Liver (tissue), 9 donors: Measurements from ENCODE around the gene RDH11. TPM values are rescaled to one million over a fixed set of nuclear protein-coding genes. Genes with fewer than 3 reads are reported as not detected.

Experiments used
- DNase-seq: peaks from one replicate; pipeline ENCODE4 v3.0.0-alpha.2; 2017; ENCODE audit warnings: low spot score
- H3K27ac ChIP-seq, 2 donors: one replicate each; pipeline ENCODE4 v1.7.0; 2013; ENCODE audit warnings: inconsistent platforms in 2 of 2, low read length in 2 of 2, control low read depth in 1 of 2, low read depth in 1 of 2, mild to moderate bottlenecking in 1 of 2
- H3K27me3 ChIP-seq, 4 donors: one replicate each; pipeline versions ENCODE4 v1.6.1 to v1.7.0; 2013; ENCODE audit warnings: low read length in 3 of 4, inconsistent platforms in 1 of 4, mild to moderate bottlenecking in 1 of 4, moderate library complexity in 1 of 4; ENCODE audit not compliant: control insufficient read depth in 4 of 4, insufficient read depth in 4 of 4
- H3K36me3 ChIP-seq, 4 donors: one replicate each; pipeline versions ENCODE4 v1.6.1 to v1.7.0; 2013; ENCODE audit warnings: low read length in 3 of 4, mild to moderate bottlenecking in 3 of 4, low read depth in 1 of 4, moderate library complexity in 1 of 4; ENCODE audit not compliant: control insufficient read depth in 4 of 4, insufficient read depth in 3 of 4
- H3K4me1 ChIP-seq, 4 donors: one replicate each; pipeline versions ENCODE4 v1.6.1 to v1.7.0; 2013; ENCODE audit warnings: low read length in 3 of 4, mild to moderate bottlenecking in 3 of 4, moderate library complexity in 1 of 4; ENCODE audit not compliant: control insufficient read depth in 4 of 4, insufficient read depth in 4 of 4
- H3K4me3 ChIP-seq, 3 donors: one replicate each; pipeline versions ENCODE4 v1.6.1 to v1.7.0; 2013; ENCODE audit warnings: low read length in 3 of 3, control low read depth in 1 of 3, low read depth in 1 of 3, mild to moderate bottlenecking in 1 of 3
- H3K9ac ChIP-seq, 2 donors: one replicate each; pipeline ENCODE4 v1.7.0; 2013; ENCODE audit warnings: low read length in 2 of 2, mild to moderate bottlenecking in 2 of 2, moderate library complexity in 2 of 2, control low read depth in 1 of 2, low read depth in 1 of 2
- H3K9me3 ChIP-seq, 4 donors: one replicate each; pipeline versions ENCODE4 v1.6.1 to v1.7.0; 2013; ENCODE audit warnings: low read length in 3 of 4; ENCODE audit not compliant: control insufficient read depth in 4 of 4
- FOXA2 ChIP-seq: IDR thresholded peaks from 2 replicates; pipeline ENCODE4 v1.6.1; 2016; ENCODE audit warnings: antibody characterized with exemption
- GABPA ChIP-seq, 2 donors: IDR thresholded peaks in 1 of 2; conservative IDR thresholded peaks in 1 of 2; 2 replicates each; pipeline ENCODE4 v1.6.1; 2016; ENCODE audit warnings: antibody characterized with exemption in 2 of 2, mild to moderate bottlenecking in 1 of 2, moderate library complexity in 1 of 2
- HNF4A ChIP-seq, 2 donors: conservative IDR thresholded peaks; 2 replicates each; pipeline ENCODE4 v1.6.1; 2016; ENCODE audit warnings: antibody characterized with exemption in 2 of 2, mild to moderate bottlenecking in 2 of 2
- JUND ChIP-seq, 2 donors: IDR thresholded peaks; 2 replicates each; pipeline ENCODE4 v1.6.1; 2016; ENCODE audit warnings: antibody characterized with exemption in 2 of 2
- RAD21 ChIP-seq, 2 donors: IDR thresholded peaks; 2 replicates each; pipeline ENCODE4 v1.6.1; 2016; ENCODE audit warnings: antibody characterized with exemption in 2 of 2, mild to moderate bottlenecking in 2 of 2
- RXRA ChIP-seq, 2 donors: IDR thresholded peaks; 2 replicates each; pipeline ENCODE4 v1.6.1; 2017 to 2018; ENCODE audit warnings: antibody characterized with exemption in 2 of 2, mild to moderate bottlenecking in 1 of 2
- SP1 ChIP-seq: IDR thresholded peaks from 2 replicates; pipeline ENCODE4 v1.6.1; 2018; ENCODE audit warnings: antibody characterized with exemption, mild to moderate bottlenecking
- TAF1 ChIP-seq: conservative IDR thresholded peaks from 2 replicates; pipeline ENCODE4 v1.6.1; 2016; ENCODE audit warnings: antibody characterized with exemption, mild to moderate bottlenecking
- YY1 ChIP-seq: IDR thresholded peaks from 2 replicates; pipeline ENCODE4 v1.6.1; 2016; ENCODE audit warnings: antibody characterized with exemption, mild to moderate bottlenecking
- WGBS: extraction: QIAGEN DNeasy Blood & Tissue Kit; methylation state at CpG from one replicate; pipeline ENCODE4 v1.1.7; 2013; 5-methylcytosine and 5-hydroxymethylcytosine counted together
- polyA plus RNA-seq, 2 donors: library from polyadenylated mRNA; stranded (reverse) in 1 of 2; unstranded in 1 of 2; fragments of 200-250 nt in 1 of 2; fragments of >200 nt in 1 of 2; fragmentation: Nextera tagmentation in 1 of 2; extraction: Ambion mirVana in 1 of 2; gene quantifications; one replicate each; pipeline versions ENCODE4 v1.2.1 to v1.2.3, GENCODE V29; 2013 to 2015
- total RNA-seq, 2 donors: library from RNA; depleted of rRNA; stranded (reverse); fragments of >200 nt; gene quantifications; one replicate each; pipeline ENCODE4 v1.2.3, GENCODE V29; 2014
- TF ChIP-seq, protein P1 (sequence below): fragments of 150-350 bp; IDR thresholded peaks from 2 replicates; pipeline ENCODE4 v1.5.1; 2017; ENCODE audit warnings: improper control_type of control experiment, low read depth, low read length; ENCODE audit not compliant: missing input control
- TF ChIP-seq, protein P2 (sequence below): IDR thresholded peaks from 2 replicates; pipeline ENCODE4 v1.6.1; 2016; ENCODE audit warnings: antibody characterized with exemption, mild to moderate bottlenecking
- TF ChIP-seq, protein P3 (sequence below): IDR thresholded peaks from 2 replicates; pipeline ENCODE4 v1.6.1; 2016; ENCODE audit warnings: antibody characterized with exemption
- donor health status: healthy.
- donor health status: healthy.
- donor health status: healthy.
- donor health status: healthy.
- donor health status: healthy.

The RDH11 gene
- total and polyA plus RNA-seq, 4 donors: 99.7 to 174 (median 137) TPM

DNA sequence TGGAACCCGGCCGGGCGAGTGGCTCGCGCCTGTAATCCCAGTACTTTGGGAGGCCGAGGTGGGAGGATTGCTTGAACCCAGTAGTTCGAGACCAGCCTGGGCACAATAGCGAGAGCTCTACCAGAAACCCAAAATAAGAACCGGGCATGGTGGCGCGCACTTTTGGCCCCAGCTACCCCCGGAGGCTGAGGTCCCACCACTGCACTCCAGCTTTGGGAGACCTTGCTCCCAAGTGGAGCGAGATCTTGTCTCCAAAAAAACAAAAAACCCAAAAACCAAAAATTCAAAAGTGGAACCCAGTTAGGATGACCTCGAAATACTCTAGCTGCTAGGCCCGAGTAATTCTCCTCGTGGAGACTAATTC, 20.4 kb downstream of the RDH11 start:
- TF ChIP-seq JUND (IDR thresholded peaks at IDR 0.05) (no peak), RXRA (IDR thresholded peaks at IDR 0.05) (no peak), YY1 (no peak), HNF4A (conservative IDR thresholded peaks at IDR 0.05) (no peak)
- TF ChIP-seq, protein P1, sequence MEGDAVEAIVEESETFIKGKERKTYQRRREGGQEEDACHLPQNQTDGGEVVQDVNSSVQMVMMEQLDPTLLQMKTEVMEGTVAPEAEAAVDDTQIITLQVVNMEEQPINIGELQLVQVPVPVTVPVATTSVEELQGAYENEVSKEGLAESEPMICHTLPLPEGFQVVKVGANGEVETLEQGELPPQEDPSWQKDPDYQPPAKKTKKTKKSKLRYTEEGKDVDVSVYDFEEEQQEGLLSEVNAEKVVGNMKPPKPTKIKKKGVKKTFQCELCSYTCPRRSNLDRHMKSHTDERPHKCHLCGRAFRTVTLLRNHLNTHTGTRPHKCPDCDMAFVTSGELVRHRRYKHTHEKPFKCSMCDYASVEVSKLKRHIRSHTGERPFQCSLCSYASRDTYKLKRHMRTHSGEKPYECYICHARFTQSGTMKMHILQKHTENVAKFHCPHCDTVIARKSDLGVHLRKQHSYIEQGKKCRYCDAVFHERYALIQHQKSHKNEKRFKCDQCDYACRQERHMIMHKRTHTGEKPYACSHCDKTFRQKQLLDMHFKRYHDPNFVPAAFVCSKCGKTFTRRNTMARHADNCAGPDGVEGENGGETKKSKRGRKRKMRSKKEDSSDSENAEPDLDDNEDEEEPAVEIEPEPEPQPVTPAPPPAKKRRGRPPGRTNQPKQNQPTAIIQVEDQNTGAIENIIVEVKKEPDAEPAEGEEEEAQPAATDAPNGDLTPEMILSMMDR: no peak
- H3K36me3 ChIP-seq: peaks cover 0 to 9% (median under 1%) of the 10 kb centered on the region in 4 donors
- WGBS: 34% methylated on average over 16 of the region's 16 CpGs
- H3K9ac ChIP-seq: peak overlapping the region; percentile 73 to 84
- peak overlapping the region; percentile 88 to 99 for H3K27ac ChIP-seq
- H3K27me3 ChIP-seq: no peaks in the 10 kb centered on the region
- H3K4me1 ChIP-seq: peaks cover 4 to 22% (median 17%) of the 10 kb centered on the region in 4 donors
- DNase-seq: no peak
- no peaks in the 10 kb centered on the region for H3K9me3 ChIP-seq
- H3K4me3 ChIP-seq: peak overlapping the region; percentile 85 to 91 (median 87)

DNA sequence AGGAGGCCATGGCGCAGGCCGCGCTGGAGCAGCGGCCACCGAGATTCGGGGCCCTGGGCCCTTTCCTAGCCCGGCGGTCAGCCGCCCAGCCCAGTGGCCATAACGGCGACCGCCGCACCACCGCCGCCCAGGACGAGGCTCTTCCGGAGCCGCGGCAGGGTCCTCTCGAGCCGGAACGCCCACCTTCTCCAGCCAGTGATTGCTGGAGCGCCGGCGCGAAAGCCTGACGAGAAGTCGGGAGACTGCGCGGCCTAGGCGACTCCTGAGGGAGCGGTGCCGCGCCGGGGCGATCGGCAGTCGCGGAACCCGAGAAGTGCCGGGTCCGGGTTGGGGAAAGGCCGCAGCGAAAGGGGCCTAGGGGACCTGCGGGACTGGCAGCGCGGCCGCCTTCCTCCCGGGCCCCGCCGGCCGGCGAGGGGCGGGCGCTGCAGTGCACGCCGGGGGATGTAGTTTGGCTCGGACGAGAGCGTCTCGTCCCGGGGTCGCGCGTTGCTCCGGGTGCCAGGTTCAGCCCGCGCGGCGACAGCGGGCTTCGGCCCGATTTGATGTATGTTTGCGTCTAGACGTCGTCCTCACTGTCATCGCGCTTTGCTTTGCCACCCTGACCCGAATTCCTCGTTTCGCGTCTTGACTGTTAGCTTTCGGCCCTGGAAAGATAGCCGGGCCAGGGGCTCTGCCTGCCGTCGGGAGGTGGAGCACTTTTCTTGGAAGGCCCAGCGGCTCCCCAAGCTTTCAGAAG, 20.9 kb downstream of the RDH11 start, which contains the start of gene VTI1B:
TSS of gene VTI1B (minus strand) at position 153 of the 739 bp plus-strand sequence. CDS start at position 10, 143 bp downstream.
- H3K4me3 ChIP-seq: peak within 1 kb of the TSS; percentile 85 to 91 (median 87)
- no peak for TF ChIP-seq HNF4A (conservative IDR thresholded peaks at IDR 0.05)
- TF ChIP-seq SP1: no peak
- TF ChIP-seq, protein P2, sequence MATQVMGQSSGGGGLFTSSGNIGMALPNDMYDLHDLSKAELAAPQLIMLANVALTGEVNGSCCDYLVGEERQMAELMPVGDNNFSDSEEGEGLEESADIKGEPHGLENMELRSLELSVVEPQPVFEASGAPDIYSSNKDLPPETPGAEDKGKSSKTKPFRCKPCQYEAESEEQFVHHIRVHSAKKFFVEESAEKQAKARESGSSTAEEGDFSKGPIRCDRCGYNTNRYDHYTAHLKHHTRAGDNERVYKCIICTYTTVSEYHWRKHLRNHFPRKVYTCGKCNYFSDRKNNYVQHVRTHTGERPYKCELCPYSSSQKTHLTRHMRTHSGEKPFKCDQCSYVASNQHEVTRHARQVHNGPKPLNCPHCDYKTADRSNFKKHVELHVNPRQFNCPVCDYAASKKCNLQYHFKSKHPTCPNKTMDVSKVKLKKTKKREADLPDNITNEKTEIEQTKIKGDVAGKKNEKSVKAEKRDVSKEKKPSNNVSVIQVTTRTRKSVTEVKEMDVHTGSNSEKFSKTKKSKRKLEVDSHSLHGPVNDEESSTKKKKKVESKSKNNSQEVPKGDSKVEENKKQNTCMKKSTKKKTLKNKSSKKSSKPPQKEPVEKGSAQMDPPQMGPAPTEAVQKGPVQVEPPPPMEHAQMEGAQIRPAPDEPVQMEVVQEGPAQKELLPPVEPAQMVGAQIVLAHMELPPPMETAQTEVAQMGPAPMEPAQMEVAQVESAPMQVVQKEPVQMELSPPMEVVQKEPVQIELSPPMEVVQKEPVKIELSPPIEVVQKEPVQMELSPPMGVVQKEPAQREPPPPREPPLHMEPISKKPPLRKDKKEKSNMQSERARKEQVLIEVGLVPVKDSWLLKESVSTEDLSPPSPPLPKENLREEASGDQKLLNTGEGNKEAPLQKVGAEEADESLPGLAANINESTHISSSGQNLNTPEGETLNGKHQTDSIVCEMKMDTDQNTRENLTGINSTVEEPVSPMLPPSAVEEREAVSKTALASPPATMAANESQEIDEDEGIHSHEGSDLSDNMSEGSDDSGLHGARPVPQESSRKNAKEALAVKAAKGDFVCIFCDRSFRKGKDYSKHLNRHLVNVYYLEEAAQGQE: peak; percentile 9
- no peak for TF ChIP-seq FOXA2
- TF ChIP-seq YY1: peak; percentile 10
- TF ChIP-seq, protein P1: peak; percentile 1
- TF ChIP-seq TAF1: no peak
- peak in 1 of 2 donors; percentile 12 for TF ChIP-seq GABPA (IDR thresholded peaks at IDR 0.05 in 1 of 2, conservative IDR thresholded peaks at IDR 0.05 in 1 of 2)
- TF ChIP-seq, protein P3, sequence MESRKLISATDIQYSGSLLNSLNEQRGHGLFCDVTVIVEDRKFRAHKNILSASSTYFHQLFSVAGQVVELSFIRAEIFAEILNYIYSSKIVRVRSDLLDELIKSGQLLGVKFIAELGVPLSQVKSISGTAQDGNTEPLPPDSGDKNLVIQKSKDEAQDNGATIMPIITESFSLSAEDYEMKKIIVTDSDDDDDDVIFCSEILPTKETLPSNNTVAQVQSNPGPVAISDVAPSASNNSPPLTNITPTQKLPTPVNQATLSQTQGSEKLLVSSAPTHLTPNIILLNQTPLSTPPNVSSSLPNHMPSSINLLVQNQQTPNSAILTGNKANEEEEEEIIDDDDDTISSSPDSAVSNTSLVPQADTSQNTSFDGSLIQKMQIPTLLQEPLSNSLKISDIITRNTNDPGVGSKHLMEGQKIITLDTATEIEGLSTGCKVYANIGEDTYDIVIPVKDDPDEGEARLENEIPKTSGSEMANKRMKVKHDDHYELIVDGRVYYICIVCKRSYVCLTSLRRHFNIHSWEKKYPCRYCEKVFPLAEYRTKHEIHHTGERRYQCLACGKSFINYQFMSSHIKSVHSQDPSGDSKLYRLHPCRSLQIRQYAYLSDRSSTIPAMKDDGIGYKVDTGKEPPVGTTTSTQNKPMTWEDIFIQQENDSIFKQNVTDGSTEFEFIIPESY: no peak
- TF ChIP-seq RAD21 (IDR thresholded peaks at IDR 0.05): no peak
- peak within 1 kb of the TSS; percentile 84 to 89 for H3K9ac ChIP-seq
- H3K27ac ChIP-seq: peak within 1 kb of the TSS; percentile 88 to 99
- WGBS: under 1% methylated on average over 87 of the region's 87 CpGs
- peaks cover 0 to 9% (median under 1%) of the 10 kb centered on the region in 4 donors for H3K36me3 ChIP-seq
- H3K4me1 ChIP-seq: peaks cover 4 to 22% (median 17%) of the 10 kb centered on the region in 4 donors
- DNase-seq: peak; percentile 87
- H3K9me3 ChIP-seq: no peaks in the 10 kb centered on the region
- H3K27me3 ChIP-seq: no peaks in the 10 kb centered on the region
